ENCODE results near the gene CGRRF1.

The CGRRF1 gene

GRCh38 chr14:54489731-54490444, 19.8 kb upstream of the CGRRF1 start:
- no peak for DNase-seq

- no peak for DNase-seq
Observed at GRCh38 chr14:54490445-54491175, 19.1 kb upstream of the CGRRF1 start.

- no peak for DNase-seq
Observed at GRCh38 chr14:54493293-54493692, 16.4 kb upstream of the CGRRF1 start.

GRCh38 chr14:54497224-54497623, 12.5 kb upstream of the CGRRF1 start:
- no peak for DNase-seq

- no peak for DNase-seq
Observed at GRCh38 chr14:54498095-54498531, 11.6 kb upstream of the CGRRF1 start.

GRCh38 chr14:54498579-54498978, 11.1 kb upstream of the CGRRF1 start:
- DNase-seq = no peak

GRCh38 chr14:54500744-54501143, 9.0 kb upstream of the CGRRF1 start:
- DNase-seq = no peak

- no peak for DNase-seq
Observed at GRCh38 chr14:54501480-54501879, 8.2 kb upstream of the CGRRF1 start.

GRCh38 chr14:54502602-54503001, 7.1 kb upstream of the CGRRF1 start:
- no peak for DNase-seq

GRCh38 chr14:54503486-54503885, 6.2 kb upstream of the CGRRF1 start:
- no peak for DNase-seq

GRCh38 chr14:54512393-54512792, 2.7 kb downstream of the CGRRF1 start:
- no peak for DNase-seq

GRCh38 chr14:54515670-54516069, 6.0 kb downstream of the CGRRF1 start:
- no peak for DNase-seq

- DNase-seq = no peak
Observed at GRCh38 chr14:54516709-54517108, 7.0 kb downstream of the CGRRF1 start.

GRCh38 chr14:54524410-54524809, 14.7 kb downstream of the CGRRF1 start:
- no peak for DNase-seq

- DNase-seq = no peak
Observed at GRCh38 chr14:54528973-54529372, 19.3 kb downstream of the CGRRF1 start.

GRCh38 chr14:54529811-54530210, 20.1 kb downstream of the CGRRF1 start:
- DNase-seq = no peak

GRCh38 chr14:54532111-54533012, 22.7 kb downstream of the CGRRF1 start:
- no peak for DNase-seq

GRCh38 chr14:54533100-54533499, 23.4 kb downstream of the CGRRF1 start:
- no peak for DNase-seq

GRCh38 chr14:54535126-54535525, 25.4 kb downstream of the CGRRF1 start:
- DNase-seq = no peak

GRCh38 chr14:54535646-54536045, 25.9 kb downstream of the CGRRF1 start:
- DNase-seq = no peak

- DNase-seq = no peak
Observed at GRCh38 chr14:54537651-54538050, 27.9 kb downstream of the CGRRF1 start.

- DNase-seq = no peak
Observed at GRCh38 chr14:54538055-54538454, 28.3 kb downstream of the CGRRF1 start.

- DNase-seq = no peak
Observed at GRCh38 chr14:54547583-54547982, 37.9 kb downstream of the CGRRF1 start.
